Measurements from ENCODE around the gene NEURL3. TPM values are rescaled to one million over a fixed set of nuclear protein-coding genes. Genes with fewer than 3 reads are reported as not detected.

NEURL3 gene
- total RNA-seq, 1 donor = not detected

- DNase-seq (ENCODE audit: low read depth) = no peak
- no peak overlapping the region for H3K4me3 ChIP-seq (ENCODE audit: low read depth, low read length)
- TF ChIP-seq, protein P1, sequence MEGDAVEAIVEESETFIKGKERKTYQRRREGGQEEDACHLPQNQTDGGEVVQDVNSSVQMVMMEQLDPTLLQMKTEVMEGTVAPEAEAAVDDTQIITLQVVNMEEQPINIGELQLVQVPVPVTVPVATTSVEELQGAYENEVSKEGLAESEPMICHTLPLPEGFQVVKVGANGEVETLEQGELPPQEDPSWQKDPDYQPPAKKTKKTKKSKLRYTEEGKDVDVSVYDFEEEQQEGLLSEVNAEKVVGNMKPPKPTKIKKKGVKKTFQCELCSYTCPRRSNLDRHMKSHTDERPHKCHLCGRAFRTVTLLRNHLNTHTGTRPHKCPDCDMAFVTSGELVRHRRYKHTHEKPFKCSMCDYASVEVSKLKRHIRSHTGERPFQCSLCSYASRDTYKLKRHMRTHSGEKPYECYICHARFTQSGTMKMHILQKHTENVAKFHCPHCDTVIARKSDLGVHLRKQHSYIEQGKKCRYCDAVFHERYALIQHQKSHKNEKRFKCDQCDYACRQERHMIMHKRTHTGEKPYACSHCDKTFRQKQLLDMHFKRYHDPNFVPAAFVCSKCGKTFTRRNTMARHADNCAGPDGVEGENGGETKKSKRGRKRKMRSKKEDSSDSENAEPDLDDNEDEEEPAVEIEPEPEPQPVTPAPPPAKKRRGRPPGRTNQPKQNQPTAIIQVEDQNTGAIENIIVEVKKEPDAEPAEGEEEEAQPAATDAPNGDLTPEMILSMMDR (IDR thresholded peaks at IDR 0.05; ENCODE audit: insufficient read depth, low read depth, low read length) = no peak
These were observed 41.6 kb upstream of the NEURL3 start for GRCh38 chr2:96546797-96547196.

DNA sequence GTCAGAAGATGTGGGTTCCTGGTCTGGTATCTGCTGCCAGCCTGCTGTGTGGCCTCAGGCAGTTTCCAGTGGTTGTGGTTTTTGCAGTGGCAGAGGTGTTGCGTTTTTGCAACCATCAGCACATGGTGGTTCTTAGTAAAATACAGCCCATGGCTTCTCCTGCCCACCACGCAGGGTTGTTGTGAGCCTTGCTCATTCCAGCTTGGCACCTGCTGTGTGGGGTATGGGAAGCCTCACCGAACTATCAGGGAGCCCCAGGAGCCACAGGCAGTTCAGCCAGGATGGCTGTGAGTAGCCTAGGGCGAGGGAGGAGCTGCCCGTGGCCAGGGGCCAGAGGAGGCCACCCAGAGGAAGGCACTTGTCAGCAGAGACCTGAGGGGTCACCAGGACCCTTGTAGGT, 41.2 kb upstream of the NEURL3 start:
- TF ChIP-seq, protein P1 (IDR thresholded peaks at IDR 0.05; ENCODE audit: insufficient read depth, low read depth, low read length) = no peak
- no peak for DNase-seq (ENCODE audit: low read depth)
- H3K4me3 ChIP-seq (ENCODE audit: low read depth, low read length) = no peak overlapping the region

GRCh38 chr2:96542357-96542977, 37.3 kb upstream of the NEURL3 start:
- DNase-seq (ENCODE audit: low read depth) = no peak
- no peak overlapping the region for H3K4me3 ChIP-seq (ENCODE audit: low read depth, low read length)
- TF ChIP-seq, protein P1 (IDR thresholded peaks at IDR 0.05; ENCODE audit: insufficient read depth, low read depth, low read length) = no peak

GRCh38 chr2:96541398-96542152, 36.4 kb upstream of the NEURL3 start:
- DNase-seq (ENCODE audit: low read depth) = peak; percentile 73
- H3K4me3 ChIP-seq (ENCODE audit: low read depth, low read length) = no peak overlapping the region
- TF ChIP-seq, protein P1 (IDR thresholded peaks at IDR 0.05; ENCODE audit: insufficient read depth, low read depth, low read length) = no peak

DNA sequence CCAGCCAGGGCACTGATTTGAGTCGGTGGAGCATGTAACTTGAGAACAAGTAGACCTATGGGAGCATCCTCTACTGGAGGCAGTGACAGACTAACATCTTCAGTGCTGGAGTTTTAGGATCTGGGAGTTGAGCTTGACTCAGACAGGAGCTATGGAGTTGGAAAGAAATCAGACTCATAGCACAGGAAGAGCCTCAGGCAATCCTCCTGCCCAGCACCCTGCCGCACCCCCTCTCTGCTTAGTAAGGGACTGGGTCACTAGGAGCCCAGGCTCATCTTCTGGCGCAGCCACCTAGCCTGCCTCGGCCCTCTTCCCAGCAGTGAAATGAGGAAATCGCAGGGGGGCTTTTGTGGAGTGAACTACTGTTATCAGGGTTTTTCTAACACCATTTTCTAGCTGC, 35.0 kb upstream of the NEURL3 start:
- no peak overlapping the region for H3K4me3 ChIP-seq (ENCODE audit: low read depth, low read length)
- peak; percentile 69 for DNase-seq (ENCODE audit: low read depth)
- TF ChIP-seq, protein P1 (IDR thresholded peaks at IDR 0.05; ENCODE audit: insufficient read depth, low read depth, low read length) = no peak

DNA sequence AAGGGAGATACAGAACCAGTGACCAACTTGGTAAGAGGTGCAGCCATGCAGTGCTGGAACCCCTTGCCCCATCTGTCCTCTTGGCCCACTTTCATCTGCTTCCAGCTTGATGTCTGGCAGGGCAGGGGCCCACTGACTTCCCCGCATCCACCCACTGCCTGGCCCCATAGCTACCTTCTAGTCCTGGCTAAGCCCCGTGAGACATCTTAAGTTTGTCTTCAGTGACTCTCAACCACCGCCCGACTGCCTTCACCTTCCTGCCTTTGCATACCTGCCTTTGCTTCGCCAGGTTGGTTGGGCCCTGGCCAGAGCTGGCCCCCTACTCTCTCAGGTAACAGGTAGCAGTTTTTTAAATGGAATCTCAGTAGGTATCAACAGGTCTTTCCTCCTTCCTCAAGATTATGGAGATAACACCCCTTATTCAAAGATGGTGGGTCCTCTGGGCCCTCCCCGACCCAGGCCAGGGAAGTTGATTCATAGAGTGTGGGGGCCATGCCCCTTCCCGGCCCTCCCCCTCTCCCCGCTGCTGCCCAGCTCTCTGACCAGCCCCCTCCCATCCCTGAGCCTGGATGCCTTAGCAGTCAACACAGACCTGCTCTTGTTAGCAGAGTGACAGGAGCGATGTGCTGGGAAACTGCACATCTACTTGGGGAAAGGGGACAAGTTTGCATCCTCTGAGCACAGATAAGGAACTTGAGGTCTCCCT, 34.2 kb upstream of the NEURL3 start:
- TF ChIP-seq, protein P1 (IDR thresholded peaks at IDR 0.05; ENCODE audit: insufficient read depth, low read depth, low read length) = no peak
- DNase-seq (ENCODE audit: low read depth) = no peak
- no peak overlapping the region for H3K4me3 ChIP-seq (ENCODE audit: low read depth, low read length)
